Small intestine (tissue), 7 donors: ENCODE results near the gene WDR70. TPM values are rescaled to one million over a fixed set of nuclear protein-coding genes. Genes with fewer than 3 reads are reported as not detected.
A peak's percentile ranks its signal among the peaks of the same experiment; 100 is the strongest.

ENCODE experiments used
- DNase-seq, 2 donors: peaks; one replicate each; pipeline versions ENCODE4 v3.0.0 to v3.0.0-alpha.2; 2013
- FAIRE-seq: peaks from 2 replicates; lab custom pipeline; 2012; peaks lifted over from hg19 to GRCh38; lab: Jason Lieb, UNC
- H3K27ac ChIP-seq, 3 donors: one replicate each; pipeline ENCODE4 v1.5.1; 2013; ENCODE audit warnings: low read length in 2 of 3, mild to moderate bottlenecking in 2 of 3, control low read depth in 1 of 3, inconsistent platforms in 1 of 3, low read depth in 1 of 3, moderate library complexity in 1 of 3
- H3K27me3 ChIP-seq, 3 donors: one replicate each; pipeline ENCODE4 v1.6.1; 2013; ENCODE audit warnings: low read length in 3 of 3, inconsistent platforms in 1 of 3; ENCODE audit not compliant: control insufficient read depth in 3 of 3, insufficient read depth in 3 of 3
- H3K36me3 ChIP-seq, 3 donors: one replicate each; pipeline ENCODE4 v1.6.1; 2013; ENCODE audit warnings: low read length in 3 of 3, inconsistent platforms in 1 of 3, low read depth in 1 of 3, mild to moderate bottlenecking in 1 of 3, moderate library complexity in 1 of 3; ENCODE audit not compliant: control insufficient read depth in 3 of 3, insufficient read depth in 2 of 3
- H3K4me1 ChIP-seq, 3 donors: one replicate each; pipeline ENCODE4 v1.6.1; 2013; ENCODE audit warnings: low read length in 2 of 3, inconsistent platforms in 1 of 3, low read depth in 1 of 3, mild to moderate bottlenecking in 1 of 3, moderate library complexity in 1 of 3; ENCODE audit not compliant: control insufficient read depth in 3 of 3, insufficient read depth in 2 of 3
- H3K4me3 ChIP-seq, 3 donors: one replicate each; pipeline ENCODE4 v1.5.1; 2013; ENCODE audit warnings: low read length in 3 of 3, control low read depth in 1 of 3, inconsistent platforms in 1 of 3, low read depth in 1 of 3, mild to moderate bottlenecking in 1 of 3, moderate library complexity in 1 of 3
- H3K9me3 ChIP-seq, 2 donors: one replicate each; pipeline ENCODE4 v1.6.1; 2013; ENCODE audit warnings: low read depth in 1 of 2, low read length in 1 of 2; ENCODE audit not compliant: control insufficient read depth in 2 of 2, insufficient read depth in 1 of 2
- WGBS, 3 donors: extraction: QIAGEN DNeasy Blood & Tissue Kit; methylation state at CpG; one replicate each; pipeline ENCODE4 v1.1.7; 2013; 5-methylcytosine and 5-hydroxymethylcytosine counted together
- polyA plus RNA-seq, 4 donors: library from polyadenylated mRNA; stranded (reverse) in 3 of 4; unstranded in 1 of 4; fragments of 200-250 nt in 3 of 4; fragments of 120-200 nt in 1 of 4; gene quantifications; one replicate each; pipeline versions ENCODE4 v1.2.1 to v1.2.3, GENCODE V29; 2013
- donor health status: healthy with polysubstance abuse.
- donor health status: control.
- donor health status: control.
- donor health status: Bipolar disorder and iron deficiency.
- donor health status: healthy.

WDR70 gene
- polyA plus RNA-seq, 4 donors = 13.2 to 24.6 (median 15.8) TPM

- FAIRE-seq = no peak
- no peaks in the 10 kb centered on the region for H3K27me3 ChIP-seq
- WGBS, 3 donors = 90 to 97% (median 96%) methylated on average over 4 of the region's 4 CpGs
These were observed 376.5 kb downstream of the WDR70 start for GRCh38 chr5:37755581-37755980.

DNA sequence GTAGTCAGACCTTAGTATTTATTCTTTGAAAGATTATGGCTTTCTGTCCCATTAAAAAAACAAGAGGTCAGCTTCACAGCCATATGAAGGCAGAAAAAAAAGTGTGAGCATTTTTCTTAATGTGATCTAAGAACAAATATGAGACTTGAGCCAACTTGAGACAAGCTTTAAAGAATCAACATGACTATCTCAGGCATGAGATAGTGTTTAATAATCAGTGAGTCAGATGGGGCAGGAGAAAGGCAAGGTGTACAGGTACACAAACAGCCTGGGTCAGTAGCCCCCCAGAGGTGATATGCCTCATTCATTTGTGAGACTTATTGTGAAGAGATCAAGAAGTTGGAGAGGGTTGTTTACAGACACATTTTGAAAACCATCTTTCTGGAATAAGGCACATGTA lies 377.1 kb downstream of the WDR70 start:
- H3K27ac ChIP-seq = no peak overlapping the region
- peaks cover 0 to 2% (median 0%) of the 10 kb centered on the region in 3 donors for H3K36me3 ChIP-seq
- H3K4me3 ChIP-seq = no peak overlapping the region
- peaks cover 0 to 4% of the 10 kb centered on the region in 2 donors for H3K9me3 ChIP-seq
- no peak for FAIRE-seq
- H3K4me1 ChIP-seq = no peaks in the 10 kb centered on the region
- H3K27me3 ChIP-seq = no peaks in the 10 kb centered on the region
- DNase-seq = no peak

More at GRCh38 chr5:37755581-37755980, 376.5 kb downstream of the WDR70 start:
- H3K4me1 ChIP-seq = no peaks in the 10 kb centered on the region
- H3K27ac ChIP-seq = no peak overlapping the region
- H3K36me3 ChIP-seq = peaks cover 0 to 2% (median 0%) of the 10 kb centered on the region in 3 donors
- H3K4me3 ChIP-seq = no peak overlapping the region
- peaks cover 0 to 4% of the 10 kb centered on the region in 2 donors for H3K9me3 ChIP-seq
- DNase-seq = no peak

DNA sequence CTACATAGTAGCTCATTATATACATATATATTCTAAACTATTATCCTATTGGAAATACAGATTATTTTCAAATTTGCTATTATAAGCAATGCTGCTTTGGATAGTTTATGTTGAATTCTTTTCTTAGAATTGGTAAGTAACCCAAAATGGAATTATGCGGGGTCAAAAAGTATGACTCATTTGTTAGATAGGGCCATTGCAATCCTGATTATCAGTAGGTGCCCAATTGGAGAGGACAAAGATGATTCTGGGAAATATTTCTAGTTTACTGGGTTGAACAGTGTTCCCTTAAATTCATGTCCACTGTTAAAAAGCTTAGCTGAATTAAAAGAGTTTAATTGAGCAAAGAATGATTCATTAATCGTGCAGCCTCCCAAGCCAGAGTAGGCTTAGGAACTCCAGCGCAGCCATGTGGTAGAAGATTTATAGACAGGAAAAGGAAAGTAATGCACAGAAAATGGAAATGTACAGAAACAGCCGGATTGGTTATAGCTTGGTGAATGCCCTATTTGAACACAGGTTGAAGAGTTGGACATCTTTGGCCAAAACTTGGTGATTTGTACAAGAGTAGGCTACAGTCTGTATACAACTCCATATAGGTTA lies 379.0 kb downstream of the WDR70 start:
- DNase-seq (no peak), FAIRE-seq (no peak)
- Histone ChIP-seq H3K4me1 (no peaks in the 10 kb centered on the region), H3K27me3 (no peaks in the 10 kb centered on the region), H3K27ac (no peak overlapping the region), H3K9me3 (peaks cover 0 to 4% of the 10 kb centered on the region in 2 donors), H3K36me3 (peaks cover 0 to 2% (median 0%) of the 10 kb centered on the region in 3 donors), H3K4me3 (no peak overlapping the region)
- 91 to 97% (median 94%) methylated on average over 4 of the region's 4 CpGs for WGBS, 3 donors

DNA sequence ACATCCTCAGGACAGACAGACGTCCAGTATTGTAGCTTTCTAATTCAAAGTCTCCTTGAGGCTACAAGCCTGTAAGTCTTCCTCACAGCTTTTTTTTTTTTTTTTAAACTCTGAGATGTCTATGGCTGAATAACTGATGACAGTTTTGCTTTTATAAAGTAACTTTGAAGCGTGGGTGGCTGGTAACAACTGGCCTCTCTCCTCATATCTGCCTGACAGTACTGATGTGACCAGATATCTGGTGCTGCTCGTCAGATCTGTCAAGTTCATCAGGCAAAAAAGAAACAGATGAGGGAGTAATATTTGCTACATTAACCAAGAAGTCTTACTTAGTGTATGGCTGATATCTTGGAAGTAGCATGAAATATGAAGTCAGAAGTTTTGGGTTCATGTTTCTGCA lies 388.1 kb downstream of the WDR70 start:
- H3K9me3 ChIP-seq = no peaks in the 10 kb centered on the region
- no peaks in the 10 kb centered on the region for H3K36me3 ChIP-seq
- 60 to 82% (median 71%) methylated on average over 3 of the region's 3 CpGs for WGBS, 3 donors
- H3K27me3 ChIP-seq = no peaks in the 10 kb centered on the region
- FAIRE-seq (no peak), DNase-seq (no peak)
- no peak overlapping the region for H3K27ac ChIP-seq
- no peak overlapping the region for H3K4me3 ChIP-seq
- peaks cover 0 to 2% (median 0%) of the 10 kb centered on the region in 3 donors for H3K4me1 ChIP-seq

DNA sequence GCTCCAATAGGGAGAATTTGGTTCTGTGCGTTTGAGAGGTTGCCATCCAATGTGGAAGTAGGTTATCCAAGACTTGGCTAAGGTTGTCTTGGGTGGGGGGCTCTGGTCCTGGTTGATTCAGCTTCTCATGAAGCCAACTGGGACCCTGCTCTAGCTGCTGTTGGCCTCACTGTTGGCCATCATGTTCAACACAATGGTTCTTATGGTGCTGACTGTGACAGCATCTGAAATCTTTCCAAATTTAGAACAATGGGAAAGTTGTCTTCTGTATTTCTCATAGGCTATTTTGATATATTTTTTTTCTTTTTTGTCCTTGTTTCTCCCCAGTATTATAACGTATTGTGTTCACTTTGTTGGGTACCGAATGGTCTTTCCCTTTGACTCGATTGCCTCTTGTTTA lies 388.8 kb downstream of the WDR70 start:
- FAIRE-seq = no peak
- WGBS, 3 donors = 78 to 84% (median 80%) methylated on average over 4 of the region's 4 CpGs

GRCh38 chr5:37768371-37768770 lies 389.3 kb downstream of the WDR70 start:
- H3K4me3 ChIP-seq = no peak overlapping the region
- FAIRE-seq (no peak), DNase-seq (peak in 1 of 2 donors; percentile 63)
- no peaks in the 10 kb centered on the region for H3K9me3 ChIP-seq
- no peaks in the 10 kb centered on the region for H3K27me3 ChIP-seq
- no peak overlapping the region for H3K27ac ChIP-seq
- peaks cover 0 to 2% (median 0%) of the 10 kb centered on the region in 3 donors for H3K4me1 ChIP-seq
- H3K36me3 ChIP-seq = no peaks in the 10 kb centered on the region

More for the DNA sequence above, 388.8 kb downstream of the WDR70 start:
- no peak for DNase-seq
- H3K27me3 ChIP-seq = no peaks in the 10 kb centered on the region
- no peak overlapping the region for H3K4me3 ChIP-seq
- H3K36me3 ChIP-seq = no peaks in the 10 kb centered on the region
- no peaks in the 10 kb centered on the region for H3K9me3 ChIP-seq
- H3K27ac ChIP-seq = no peak overlapping the region
- H3K4me1 ChIP-seq = peaks cover 0 to 2% (median 0%) of the 10 kb centered on the region in 3 donors

DNA sequence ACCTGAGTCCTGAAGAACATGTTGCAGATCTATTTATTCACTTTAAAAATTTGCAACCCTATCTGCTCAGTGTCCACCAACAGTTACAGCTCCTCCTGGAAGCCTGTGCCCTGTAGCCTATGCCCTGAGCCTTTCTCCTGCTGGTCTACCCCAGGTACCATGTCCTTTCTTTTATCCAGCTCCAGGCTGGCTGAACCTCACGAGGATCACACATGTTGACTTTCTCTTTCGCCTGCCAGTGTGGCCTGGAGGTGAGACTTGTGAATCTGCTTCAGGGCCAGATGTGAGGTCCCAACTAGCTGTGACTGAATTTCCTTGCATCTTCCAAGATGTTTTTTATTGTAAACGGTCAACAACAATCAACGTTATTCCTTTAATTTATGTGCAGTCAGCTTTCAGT lies 390.0 kb downstream of the WDR70 start:
- FAIRE-seq (no peak), DNase-seq (no peak)
- no peak overlapping the region for H3K27ac ChIP-seq
- no peaks in the 10 kb centered on the region for H3K9me3 ChIP-seq
- no peaks in the 10 kb centered on the region for H3K36me3 ChIP-seq
- H3K4me3 ChIP-seq = no peak overlapping the region
- WGBS, 3 donors = 79 to 84% (median 84%) methylated on average over 4 of the region's 4 CpGs
- peaks cover 0 to 2% (median 0%) of the 10 kb centered on the region in 3 donors for H3K4me1 ChIP-seq
- H3K27me3 ChIP-seq = no peaks in the 10 kb centered on the region

- WGBS, 3 donors = 68 to 88% (median 75%) methylated on average over 1 of the region's 1 CpG
- no peak for DNase-seq
- no peak for FAIRE-seq
- no peaks in the 10 kb centered on the region for H3K27me3 ChIP-seq
- no peak overlapping the region for H3K27ac ChIP-seq
- H3K4me1 ChIP-seq = peaks cover 0 to 2% (median 0%) of the 10 kb centered on the region in 3 donors
- no peak overlapping the region for H3K4me3 ChIP-seq
- peaks cover 0 to 7% of the 10 kb centered on the region in 2 donors for H3K9me3 ChIP-seq
- H3K36me3 ChIP-seq = no peaks in the 10 kb centered on the region
These were observed 390.7 kb downstream of the WDR70 start for GRCh38 chr5:37769840-37770239.

GRCh38 chr5:37770786-37771185 lies 391.7 kb downstream of the WDR70 start:
- no peak overlapping the region for H3K27ac ChIP-seq
- FAIRE-seq (no peak), DNase-seq (no peak)
- no peaks in the 10 kb centered on the region for H3K27me3 ChIP-seq
- 42 to 58% (median 52%) methylated on average over 1 of the region's 1 CpG for WGBS, 3 donors
- no peak overlapping the region for H3K4me3 ChIP-seq
- H3K9me3 ChIP-seq = peaks cover 1 to 9% of the 10 kb centered on the region in 2 donors
- H3K4me1 ChIP-seq = peaks cover 0 to 2% (median 0%) of the 10 kb centered on the region in 3 donors
- no peaks in the 10 kb centered on the region for H3K36me3 ChIP-seq
